Epithelial cell of proximal tubule (primary cell): ENCODE data around the gene TFEB. TPM values are rescaled to one million over a fixed set of nuclear protein-coding genes. Genes with fewer than 3 reads are reported as not detected.

Experiments
- DNase-seq: peaks from one replicate; pipeline ENCODE4 v3.0.0-alpha.2; 2011; ENCODE audit warnings: low read depth
- H3K4me3 ChIP-seq: 2 replicates; pipeline ENCODE4 v1.5.1; 2011; ENCODE audit warnings: low read depth, mild to moderate bottlenecking, low read length
- CTCF ChIP-seq: conservative IDR thresholded peaks from 2 replicates; pipeline ENCODE4 v1.5.1; 2012; ENCODE audit warnings: low read depth, mild to moderate bottlenecking, low read length
- total RNA-seq: library from RNA; depleted of rRNA; stranded (reverse); fragments of >200 nt; gene quantifications from 2 replicates; pipeline ENCODE4 v1.2.3, GENCODE V29; 2015

TFEB gene
- total RNA-seq, 1 donor from 2014 or later = 3.3 TPM

GRCh38 chr6:41699063-41699462 lies 36.3 kb downstream of the TFEB start:
- no peak for TF ChIP-seq CTCF
- no peak overlapping the region for H3K4me3 ChIP-seq
- no peak for DNase-seq

- H3K4me3 ChIP-seq = no peak overlapping the region
- DNase-seq = no peak
- TF ChIP-seq CTCF = no peak
Observed at GRCh38 chr6:41697861-41698781, 37.3 kb downstream of the TFEB start.

GRCh38 chr6:41696788-41697187 lies 38.6 kb downstream of the TFEB start:
- H3K4me3 ChIP-seq = no peak overlapping the region
- no peak for DNase-seq
- TF ChIP-seq CTCF = no peak

GRCh38 chr6:41695825-41696224 lies 39.6 kb downstream of the TFEB start:
- no peak for TF ChIP-seq CTCF
- H3K4me3 ChIP-seq = no peak overlapping the region
- no peak for DNase-seq

GRCh38 chr6:41694815-41695526 lies 40.4 kb downstream of the TFEB start:
- no peak for TF ChIP-seq CTCF

GRCh38 chr6:41693281-41694240 lies 41.8 kb downstream of the TFEB start:
- TF ChIP-seq CTCF = no peak
- H3K4me3 ChIP-seq = no peak overlapping the region
- no peak for DNase-seq

More at GRCh38 chr6:41694815-41695526, 40.4 kb downstream of the TFEB start:
- H3K4me3 ChIP-seq = no peak overlapping the region
- DNase-seq = no peak
